HG03175 (cell line): Measurements from ENCODE around the gene MAD1L1.

Experiments used
- ATAC-seq: cut with Tn5 transposase; IDR thresholded peaks from one replicate; pipeline ENCODE4 v1.9.1; 2021; ENCODE audit warnings: mild to moderate bottlenecking, moderate library complexity; ENCODE audit not compliant: unreplicated experiment

MAD1L1 gene

DNA sequence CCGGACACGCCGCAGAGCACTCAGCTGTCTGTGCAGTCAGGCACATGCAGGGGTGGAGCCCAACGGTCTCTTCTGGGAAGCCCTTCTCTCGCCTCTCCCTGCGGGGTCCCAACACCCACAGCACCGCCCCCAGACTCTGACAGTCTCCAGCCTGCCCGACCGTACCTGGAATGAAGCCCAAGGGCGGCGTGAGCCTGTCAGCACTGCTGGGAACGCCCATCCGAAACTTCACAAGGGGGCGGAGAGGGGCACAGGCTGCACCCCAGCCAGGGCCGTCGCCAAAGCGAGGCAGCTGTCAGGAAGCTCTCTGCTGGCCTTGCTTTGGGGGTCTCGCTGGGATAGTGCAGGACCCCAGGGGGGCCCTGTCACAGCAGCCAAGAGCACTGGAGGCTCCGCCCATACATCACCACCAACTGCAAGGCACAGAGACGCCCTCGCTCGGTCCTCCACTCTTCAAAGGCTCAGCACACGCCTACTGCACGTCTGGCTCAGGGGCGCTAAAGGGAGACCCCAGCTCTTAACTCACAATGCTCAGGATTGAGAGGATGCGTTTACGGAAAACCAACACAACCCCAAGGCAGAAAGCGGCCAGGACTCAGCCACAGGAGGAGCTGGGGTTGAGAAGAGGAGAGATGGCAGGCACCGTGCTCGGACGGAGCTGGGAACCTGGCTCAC lies 30.9 kb downstream of the MAD1L1 start:
- ATAC-seq, result no peak

DNA sequence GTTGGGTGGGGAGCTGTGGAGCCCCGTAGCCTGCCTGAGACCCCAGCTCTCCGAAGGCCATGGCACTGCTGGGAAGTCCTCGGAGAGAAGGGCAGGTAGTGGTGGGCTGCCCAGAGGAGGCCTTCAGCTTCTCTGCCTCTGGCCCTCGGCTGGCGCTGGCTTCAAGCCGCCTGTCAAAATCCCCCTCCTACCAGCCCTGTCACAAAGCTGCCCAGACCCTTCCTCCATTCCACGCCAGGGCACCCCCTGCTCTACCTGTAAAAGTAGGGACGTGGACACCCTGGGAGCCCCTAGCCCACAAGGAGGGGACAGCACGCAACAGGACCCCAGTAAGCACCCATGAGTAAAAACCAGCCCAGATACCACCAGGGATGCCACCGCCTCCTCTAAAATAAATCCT lies 31.6 kb downstream of the MAD1L1 start:
- ATAC-seq, result no peak

DNA sequence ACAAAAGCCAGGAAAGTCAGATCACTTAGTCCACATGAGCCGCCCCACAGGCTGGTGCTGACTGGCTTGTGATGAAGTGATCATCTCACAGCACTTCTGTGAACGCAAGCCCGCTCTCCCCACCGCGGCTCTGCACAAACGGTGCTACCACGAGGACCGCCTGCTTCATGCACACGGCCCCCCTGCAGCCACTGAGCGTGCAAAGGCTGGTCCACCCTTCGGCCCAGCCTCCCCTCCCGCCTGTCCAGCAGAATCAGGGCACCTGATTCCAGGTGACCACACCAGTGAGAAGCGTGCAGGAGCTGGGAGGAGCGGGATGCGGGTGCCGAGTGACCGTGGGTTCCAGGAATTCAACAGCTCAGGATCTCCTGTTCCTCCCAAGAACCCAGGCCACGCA lies 32.2 kb downstream of the MAD1L1 start:
- no peak for ATAC-seq

DNA sequence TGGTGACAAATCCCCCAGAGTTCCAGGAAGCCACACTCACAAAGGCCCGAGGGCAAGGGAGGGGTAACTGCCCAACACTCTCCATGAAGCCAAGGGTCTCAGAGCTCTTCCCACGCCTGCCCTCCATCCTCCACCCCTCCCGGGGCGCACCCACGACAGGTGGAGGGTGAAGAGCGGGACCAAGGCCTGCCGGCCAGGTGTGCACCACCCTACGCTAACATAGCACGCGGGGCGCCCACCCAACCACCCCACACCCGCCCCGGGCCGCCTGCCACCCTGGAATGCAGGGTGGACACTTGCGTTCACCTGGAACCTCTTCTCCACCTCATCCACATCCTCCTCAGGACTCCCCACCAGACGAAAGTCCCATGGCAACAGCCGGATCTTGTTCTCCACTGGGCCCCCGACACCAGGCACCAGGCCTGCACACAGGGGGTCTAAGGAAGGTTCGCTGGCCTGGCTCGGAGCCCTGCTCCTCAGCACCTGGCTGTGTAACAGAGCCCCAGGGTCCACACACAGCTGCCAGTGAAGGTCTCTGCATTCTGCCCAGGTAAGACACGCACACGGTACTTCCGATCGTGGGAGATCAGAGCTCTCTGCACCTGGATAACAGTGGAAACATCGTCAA lies 32.7 kb downstream of the MAD1L1 start:
- no peak for ATAC-seq

DNA sequence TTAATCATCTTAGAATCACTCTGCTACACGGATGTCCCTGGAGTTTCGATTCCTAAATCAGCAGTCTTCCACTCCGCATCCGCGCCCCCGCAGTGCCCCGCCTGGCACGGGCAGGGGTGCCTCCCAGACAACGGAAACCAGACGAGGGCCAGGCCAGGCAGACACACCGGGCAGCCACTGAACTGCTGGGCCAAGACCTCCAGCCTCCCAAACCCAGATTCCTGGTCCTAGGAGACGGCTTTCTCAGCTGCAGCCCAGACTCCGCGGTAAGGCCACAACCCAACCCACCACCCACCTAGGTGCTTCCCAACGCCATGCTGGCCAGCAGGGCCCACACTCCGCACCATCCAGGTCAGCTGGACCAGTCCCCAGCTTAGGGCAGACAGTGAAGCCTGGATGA lies 33.2 kb downstream of the MAD1L1 start:
- no peak for ATAC-seq

DNA sequence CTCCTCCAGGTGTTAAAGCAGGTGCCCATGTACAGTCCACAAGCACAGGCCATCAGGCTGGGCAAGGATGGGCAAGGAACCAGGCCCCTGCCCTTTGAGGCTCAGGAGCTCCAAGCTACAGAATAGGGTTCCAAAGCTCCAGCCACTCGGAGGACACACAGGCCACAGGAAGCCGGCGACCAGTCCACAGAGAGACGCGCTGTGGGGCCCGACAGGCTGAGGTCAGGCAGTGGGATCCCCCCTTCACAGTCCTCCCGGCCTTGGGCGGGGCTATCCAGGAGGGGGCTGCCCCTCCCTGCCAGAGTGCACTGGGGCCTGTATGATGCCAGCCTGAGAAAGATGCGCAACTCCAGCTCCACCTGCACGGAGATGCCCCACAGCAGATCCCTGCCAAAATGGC lies 34.0 kb downstream of the MAD1L1 start:
- ATAC-seq, result no peak

DNA sequence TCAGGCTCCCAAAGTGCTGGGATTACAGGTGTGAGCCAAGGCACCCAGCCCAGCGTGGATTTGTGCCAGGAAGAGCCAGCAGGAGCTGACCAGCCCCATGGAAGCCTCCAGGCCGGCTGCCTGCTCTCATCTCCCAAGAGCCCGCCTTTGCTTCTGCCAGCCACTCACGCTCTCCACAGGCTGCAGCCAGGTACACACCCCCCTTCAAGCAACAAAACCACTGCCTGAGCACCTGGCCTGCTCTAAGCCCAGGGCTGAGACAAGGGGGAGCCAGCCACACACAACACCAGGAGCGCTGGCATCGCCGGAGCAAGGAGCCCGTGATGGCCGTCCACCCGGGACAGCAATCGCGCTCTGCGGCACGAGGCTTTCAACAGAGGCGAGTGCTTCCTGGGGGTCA lies 34.5 kb downstream of the MAD1L1 start:
- no peak for ATAC-seq

DNA sequence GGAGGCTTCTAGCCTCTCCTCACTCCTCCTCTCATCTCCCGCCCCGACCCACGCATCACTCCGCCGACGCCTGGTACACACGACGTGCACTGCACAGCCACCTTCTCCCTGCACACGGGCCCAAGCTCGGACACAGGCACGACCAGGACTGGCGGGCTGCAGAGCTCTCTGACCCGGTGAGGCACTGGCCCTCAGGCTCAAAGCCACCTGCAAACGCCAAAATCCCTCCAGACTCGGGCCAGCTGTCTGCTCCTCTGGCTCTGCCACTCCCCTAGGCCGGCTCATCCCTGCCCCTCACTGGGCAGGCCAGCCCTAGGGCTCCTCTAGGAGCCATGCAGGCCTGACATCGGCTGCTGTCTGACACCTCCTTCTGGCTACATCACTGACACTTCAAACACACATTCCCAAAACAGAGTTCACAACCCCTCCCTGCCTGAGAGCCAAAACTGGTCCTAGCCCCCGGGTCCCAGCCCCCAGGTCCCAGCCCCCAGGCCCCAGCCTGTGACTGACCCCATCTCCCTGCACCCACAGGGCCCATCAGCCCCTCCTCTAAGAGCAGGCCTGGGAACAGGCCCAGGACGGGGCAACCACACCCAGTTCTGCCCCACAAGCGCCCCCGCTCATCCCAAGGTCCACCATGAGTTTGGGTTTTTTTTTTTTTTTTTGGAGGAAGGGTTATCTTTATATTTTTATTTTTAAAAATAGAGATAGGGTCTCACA lies 35.1 kb downstream of the MAD1L1 start:
- no peak for ATAC-seq

DNA sequence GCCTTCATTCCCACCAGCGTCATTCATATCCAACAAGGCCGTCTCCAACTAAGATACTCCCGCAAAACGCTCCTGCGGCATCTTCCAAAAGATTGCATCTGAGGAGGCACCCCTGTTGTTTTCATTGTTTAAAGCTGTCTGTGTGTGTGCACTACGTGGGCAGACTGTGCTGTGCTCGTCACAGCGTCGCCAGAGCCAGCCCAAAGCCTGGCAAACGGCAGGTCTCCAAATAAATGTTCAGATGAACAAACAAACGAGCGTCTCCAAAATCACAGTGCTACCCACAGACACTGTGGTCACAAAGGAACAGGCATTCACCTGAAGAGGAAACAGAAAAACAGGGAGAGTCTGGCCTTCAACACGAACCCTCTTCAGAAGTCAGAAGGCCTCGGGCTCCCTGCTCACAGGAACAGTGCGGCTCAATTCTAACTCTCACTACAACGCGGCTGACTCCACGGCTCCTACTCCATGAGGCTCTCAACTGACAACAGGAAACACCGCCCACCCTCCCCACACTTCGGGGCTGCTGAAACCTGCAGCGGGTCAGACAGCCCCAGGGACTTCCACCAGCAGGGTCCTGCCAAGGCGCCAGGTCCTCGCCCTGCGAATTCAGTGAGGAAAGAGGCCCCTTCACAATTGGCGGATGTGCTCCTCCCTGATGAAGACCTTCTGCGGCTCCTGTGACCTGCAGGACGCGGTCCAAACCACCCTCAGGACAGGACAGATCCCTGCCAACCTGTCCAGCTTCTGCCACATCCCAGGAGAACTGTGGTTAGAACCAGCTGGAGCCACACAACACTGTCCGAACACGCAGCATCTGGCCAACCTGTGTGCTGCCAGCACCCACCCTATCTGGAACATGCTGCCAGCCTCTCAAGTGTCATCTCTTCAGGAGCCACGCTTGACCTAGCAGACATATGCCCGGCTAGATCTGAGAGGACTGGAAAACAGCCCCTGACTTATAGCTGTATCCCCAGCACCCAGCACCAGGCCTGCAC lies 36.1 kb downstream of the MAD1L1 start:
- no peak for ATAC-seq

DNA sequence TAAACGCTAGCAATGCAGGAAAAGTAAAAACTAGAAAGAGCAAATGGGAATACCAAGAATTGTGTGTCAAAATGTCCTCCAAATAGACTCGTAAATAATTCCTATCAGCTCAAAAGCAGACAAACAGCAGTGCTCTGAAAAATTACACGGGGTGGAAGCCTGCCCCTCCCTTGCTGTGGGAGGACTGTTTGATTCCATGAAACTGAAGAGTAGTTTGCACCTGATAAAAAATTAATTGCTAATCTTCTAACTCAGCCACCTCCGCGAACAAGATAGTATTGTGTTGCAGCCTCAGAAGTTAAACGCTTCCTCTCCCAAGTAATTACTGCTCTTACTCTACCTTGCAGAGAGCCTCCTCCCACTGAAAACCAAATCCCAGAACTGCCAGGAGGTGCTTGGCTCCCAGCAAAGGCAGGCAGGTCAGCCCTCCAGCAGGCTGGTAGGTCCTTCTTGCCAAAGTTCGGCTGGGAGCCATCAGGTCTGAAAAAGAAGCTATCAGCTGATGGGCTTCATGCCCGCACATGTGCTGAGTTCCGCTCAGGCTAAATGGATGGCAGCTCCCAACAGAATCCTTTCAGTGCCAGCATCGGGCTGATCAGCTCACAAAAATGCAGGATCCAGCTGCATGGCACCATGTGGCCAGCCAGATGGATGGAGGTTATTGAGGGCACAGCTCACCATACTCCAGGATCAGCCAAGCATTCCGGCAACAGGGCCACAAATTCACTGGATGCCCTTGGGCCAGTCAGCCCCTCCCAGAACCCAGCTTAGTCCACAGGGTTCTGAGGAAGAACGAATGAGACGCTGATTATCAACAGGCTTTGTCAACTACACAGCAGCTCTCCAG lies 37.1 kb downstream of the MAD1L1 start:
- no peak for ATAC-seq

DNA sequence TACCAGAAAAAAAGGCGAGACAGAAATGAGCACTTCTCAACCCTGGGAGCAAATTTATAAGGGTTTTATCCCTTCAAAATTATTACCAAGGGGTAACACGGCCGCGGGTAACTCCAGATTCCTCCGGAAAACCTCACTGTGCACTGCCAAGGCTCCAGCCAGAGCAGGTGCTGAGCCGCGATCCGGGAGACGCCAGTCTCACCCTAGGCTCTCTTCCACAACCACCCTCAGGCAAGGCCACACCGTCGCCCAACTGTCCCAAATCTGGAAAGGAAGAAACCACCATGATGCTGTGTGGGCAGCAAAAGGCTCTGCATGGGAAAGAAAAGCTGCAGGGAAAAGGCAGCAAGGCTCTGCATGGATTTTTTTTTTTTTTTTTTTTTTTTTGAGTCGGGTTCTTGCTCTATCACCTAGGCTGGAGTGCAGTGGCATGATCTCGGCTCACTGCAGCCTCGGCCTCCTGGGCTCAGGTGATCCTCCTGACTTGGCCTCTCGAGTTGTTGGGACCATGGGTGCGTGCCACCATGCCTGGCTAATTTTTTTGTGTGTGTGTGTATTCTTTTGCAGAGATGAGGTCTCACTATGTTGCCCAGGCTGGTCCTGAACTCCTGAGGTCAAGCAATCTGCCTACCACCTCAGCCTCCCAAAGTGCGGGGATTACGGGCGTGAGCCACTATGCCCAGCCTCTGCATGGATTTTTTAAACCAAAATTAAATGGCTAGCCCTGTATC lies 39.0 kb downstream of the MAD1L1 start:
- no peak for ATAC-seq

DNA sequence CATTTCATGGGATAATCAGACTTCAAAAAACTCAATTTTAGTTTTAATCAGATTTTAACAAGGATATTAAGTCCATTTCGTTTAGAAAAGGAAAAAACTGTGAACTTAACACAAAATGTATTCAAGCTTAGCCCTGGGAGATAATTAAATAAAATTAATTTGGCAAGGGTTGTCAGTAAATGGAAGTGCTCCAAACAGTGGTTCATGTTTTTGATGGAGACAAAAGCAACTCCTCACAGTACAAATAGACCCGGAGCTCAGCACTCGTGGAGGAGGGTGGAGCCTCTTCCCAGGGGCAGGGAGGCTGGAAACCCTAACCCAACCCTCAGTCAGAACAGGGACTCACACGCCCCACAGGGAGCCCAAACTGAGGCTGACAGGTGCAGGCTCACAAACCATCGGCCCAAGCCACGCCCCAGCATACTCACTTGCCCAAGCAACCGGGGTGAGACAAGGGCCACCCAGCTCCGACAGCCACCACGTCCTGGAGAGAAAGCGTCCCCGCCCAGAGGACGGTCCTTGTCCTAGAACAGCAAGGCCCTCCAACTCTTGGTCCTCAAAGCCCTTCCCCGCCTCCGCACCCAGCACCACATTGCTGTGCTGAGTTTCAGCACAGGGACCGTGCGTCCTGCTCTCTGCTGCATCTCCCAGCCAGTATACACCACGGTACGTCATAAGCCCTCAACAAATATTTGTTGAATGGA lies 39.8 kb downstream of the MAD1L1 start:
- no peak for ATAC-seq

DNA sequence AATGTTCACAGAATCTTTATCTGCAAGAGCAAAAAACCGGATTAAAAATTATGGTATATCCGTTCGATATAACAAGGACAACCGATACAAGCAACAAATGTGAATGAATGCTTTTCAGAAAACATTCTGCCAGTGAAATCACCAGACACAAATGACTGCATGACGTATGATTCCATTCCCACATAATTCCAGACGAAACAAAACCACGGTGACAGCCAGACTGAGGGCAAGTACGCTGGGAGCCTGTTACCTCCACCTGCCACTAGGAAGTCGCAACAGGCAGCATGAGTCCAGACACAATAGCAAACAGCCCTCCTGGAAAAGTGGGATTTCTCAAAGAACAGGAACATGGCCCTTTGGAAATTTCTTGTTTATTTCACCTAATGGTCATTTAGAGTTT lies 41.7 kb downstream of the MAD1L1 start:
- ATAC-seq, result no peak

DNA sequence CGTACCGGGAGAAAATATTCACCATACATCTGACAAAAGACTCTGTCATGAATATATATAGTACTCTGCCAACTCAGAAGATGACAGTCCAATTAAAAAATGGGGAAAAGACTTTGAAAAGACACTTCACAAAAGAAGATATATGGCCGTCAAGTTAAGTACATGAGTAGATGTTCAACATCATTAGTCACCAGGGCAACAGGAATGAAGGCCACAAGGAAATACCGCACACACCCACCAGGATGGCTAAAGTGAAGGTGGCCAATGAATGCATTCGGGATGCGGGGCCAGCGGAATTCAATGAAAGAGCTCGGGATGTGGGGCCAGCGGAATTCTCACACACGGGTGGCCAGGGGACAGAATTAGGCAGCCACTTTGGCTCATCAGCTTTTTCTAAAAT lies 42.2 kb downstream of the MAD1L1 start:
- ATAC-seq, result no peak

DNA sequence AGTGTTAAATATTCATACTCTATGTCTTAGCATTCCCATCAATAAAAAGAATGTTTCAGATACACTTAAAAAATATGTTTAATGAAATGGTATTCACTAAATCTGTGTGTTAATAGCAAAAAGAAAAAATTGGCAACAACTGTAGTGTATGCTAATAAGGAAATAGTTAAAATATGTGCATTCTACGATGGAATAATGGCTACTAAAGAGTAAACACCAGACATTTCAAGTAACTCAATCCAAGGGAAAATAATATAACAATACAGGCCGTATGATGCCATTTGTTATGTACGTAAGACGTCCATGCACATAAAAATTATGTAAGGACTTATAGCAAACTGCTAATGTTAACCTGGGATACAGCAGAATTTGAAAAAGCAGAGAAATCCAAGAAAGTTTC lies 46.6 kb downstream of the MAD1L1 start:
- no peak for ATAC-seq

DNA sequence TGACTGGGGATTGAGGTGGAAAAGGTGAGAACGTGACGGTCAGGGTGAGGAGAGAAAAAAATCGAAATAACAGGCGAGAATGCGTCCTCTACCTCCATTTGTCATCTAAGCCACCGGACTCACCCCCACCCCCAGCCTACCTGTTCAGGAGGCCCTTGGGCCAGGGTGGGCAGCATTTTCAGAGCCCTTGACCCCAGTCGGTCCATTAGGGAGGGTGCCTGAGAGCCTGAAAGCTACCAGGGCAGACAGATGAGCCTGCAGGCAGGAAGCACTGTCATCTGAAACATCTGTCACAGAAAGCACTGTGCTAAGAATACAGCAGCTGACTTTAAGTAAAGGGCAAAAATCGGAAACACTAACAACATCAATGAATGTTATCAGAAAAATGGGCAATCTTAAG lies 47.0 kb downstream of the MAD1L1 start:
- no peak for ATAC-seq

DNA sequence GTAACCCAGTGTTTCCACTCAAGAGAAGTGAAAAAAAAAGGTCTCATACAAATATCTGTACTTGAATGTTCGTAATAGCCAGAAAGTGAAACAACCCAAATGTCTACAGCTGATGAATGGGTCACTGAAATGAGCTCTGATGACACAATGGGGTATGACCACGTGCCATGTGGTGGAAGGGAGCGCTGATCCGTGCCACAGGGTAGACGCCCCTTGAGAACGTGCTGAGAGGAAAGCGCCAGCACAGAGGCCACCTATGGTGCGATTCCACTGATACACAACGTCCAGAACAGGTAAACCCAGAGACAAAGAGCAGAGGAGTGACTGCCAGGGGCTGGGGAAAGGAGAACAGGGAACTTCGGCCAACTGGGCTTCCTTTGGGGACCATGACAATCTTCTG lies 50.3 kb downstream of the MAD1L1 start:
- ATAC-seq, result no peak

DNA sequence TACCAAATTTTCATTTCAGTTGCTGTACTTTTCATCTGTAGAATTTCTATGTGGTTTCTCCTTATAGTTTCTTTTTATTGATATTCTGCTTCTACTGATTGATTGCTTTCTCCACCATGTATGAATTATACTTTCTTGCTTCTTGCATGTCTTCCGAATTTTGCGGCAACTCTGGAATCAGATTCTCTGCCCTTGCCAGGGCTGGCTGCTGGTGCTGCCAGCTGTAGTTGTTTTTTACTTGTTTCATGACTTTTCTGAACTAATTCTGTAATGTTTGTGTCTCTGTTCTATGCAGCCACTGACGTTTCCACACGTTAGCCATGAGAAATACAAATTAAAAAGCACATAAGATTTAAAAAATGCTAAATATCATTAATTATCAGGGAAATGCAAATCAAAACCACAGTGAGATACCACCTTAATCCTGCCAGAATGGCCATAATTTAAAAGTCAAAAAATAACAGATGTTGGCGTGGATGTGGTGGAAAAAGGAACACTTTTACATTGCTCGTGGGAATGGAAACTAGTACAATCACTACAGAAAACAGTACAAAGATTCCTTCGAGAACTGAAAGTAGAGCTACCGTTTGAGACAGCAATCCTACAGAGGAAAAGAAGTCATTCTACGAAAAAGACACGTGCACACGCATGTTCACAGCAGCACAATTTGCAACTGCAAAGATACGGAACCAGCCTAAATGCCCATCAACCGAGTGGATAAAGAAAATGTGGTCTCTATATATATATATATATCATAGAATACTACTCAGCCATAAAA lies 51.5 kb downstream of the MAD1L1 start:
- no peak for ATAC-seq
